Measurements from ENCODE around the gene CFAP107.

GRCh38 chr1:12696658-12697057, 49.3 kb upstream of the CFAP107 start:
- no peak for TF ChIP-seq ZNF281 (CRISPR knock-in tag; IDR thresholded peaks at IDR 0.05)
- no peak for TF ChIP-seq FOXJ3 (CRISPR knock-in tag; IDR thresholded peaks at IDR 0.05; ENCODE audit: borderline replicate concordance)
- TF ChIP-seq CREB1 (CRISPR knock-in tag; IDR thresholded peaks at IDR 0.05), result no peak
- no peak for TF ChIP-seq CTCF (IDR thresholded peaks at IDR 0.05)
- no peak for TF ChIP-seq HMGXB4 (CRISPR knock-in tag; IDR thresholded peaks at IDR 0.05)
- TF ChIP-seq MLX (CRISPR knock-in tag; IDR thresholded peaks at IDR 0.05), result no peak
- no peak for TF ChIP-seq FOXP4 (CRISPR knock-in tag; IDR thresholded peaks at IDR 0.05)
- no peak for TF ChIP-seq CDX4 (CRISPR knock-in tag; IDR thresholded peaks at IDR 0.05; ENCODE audit: borderline replicate concordance)

Data from WTC11 (cell line).